Calu3 (cell line): ENCODE measurements around the gene SEZ6L. TPM values are rescaled to one million over a fixed set of nuclear protein-coding genes. Genes with fewer than 3 reads are reported as not detected.

Source experiments
- BruUV-seq: library from RNA; stranded (reverse); fragments of 400-500 nt; replicated peaks from 2 replicates; lab custom pipeline; 2021; lab: Mats Ljungman, UMichigan
- CTCF ChIA-PET: fragments of 300-600 bp; sonication (Branson Sonifier 250); formaldehyde crosslinking; loops from one replicate; lab custom pipeline; 2022; ENCODE audit warnings: antibody characterized with exemption; lab: Charles Lee
- DNase-seq: peaks from one replicate; pipeline ENCODE4 v3.0.0; 2022
- H3K27ac Mint-ChIP-seq: one replicate; pipeline ENCODE4 v1.8.0; 2022; ENCODE audit warnings: mixed read lengths; ENCODE audit not compliant: unreplicated experiment
- H3K27me3 Mint-ChIP-seq: one replicate; pipeline ENCODE4 v1.8.0; 2022; ENCODE audit warnings: mixed read lengths; ENCODE audit not compliant: unreplicated experiment
- H3K36me3 Mint-ChIP-seq: one replicate; pipeline ENCODE4 v1.8.0; 2022; ENCODE audit warnings: mild to moderate bottlenecking, moderate library complexity, mixed read lengths; ENCODE audit not compliant: insufficient read depth, unreplicated experiment
- H3K4me1 Mint-ChIP-seq: one replicate; pipeline ENCODE4 v1.8.0; 2022; ENCODE audit warnings: mild to moderate bottlenecking, low read depth, mixed read lengths; ENCODE audit not compliant: unreplicated experiment
- H3K4me3 Mint-ChIP-seq: one replicate; pipeline ENCODE4 v1.8.0; 2022; ENCODE audit warnings: mild to moderate bottlenecking, low read depth, moderate library complexity, mixed read lengths; ENCODE audit not compliant: unreplicated experiment
- H3K9me3 Mint-ChIP-seq: one replicate; pipeline ENCODE4 v1.8.0; 2022; ENCODE audit warnings: low read depth, mixed read lengths; ENCODE audit not compliant: unreplicated experiment
- CTCF ChIP-seq: fragments of 200-600 bp; IDR thresholded peaks from one replicate; pipeline ENCODE4 v1.8.0; 2022; ENCODE audit warnings: antibody characterized with exemption; ENCODE audit not compliant: unreplicated experiment
- intact Hi-C: fragments of 100-400 bp; cut with micrococcal nuclease; formaldehyde crosslinking; loops from one replicate; pipeline ENCODE4 v1.10.0; 2022; ENCODE audit not compliant: unreplicated experiment
- total RNA-seq: library from RNA; stranded (reverse); gene quantifications from 2 replicates; pipeline ENCODE4 v1.2.3, GENCODE V29; 2022

The SEZ6L gene
- total RNA-seq, 1 experiment from 2014 or later, result not detected

GRCh38 chr22:26385164-26385563, 215.9 kb downstream of the SEZ6L start:
- CTCF ChIA-PET, result interaction anchor here (0.8 kb wide), 1 partner anchor 97 kb away, joined by 3 read pairs; no protein-coding TSS in a partner anchor
- Mint-ChIP-seq H3K4me3 (no peak overlapping the region), H3K4me1 (no peaks in the 10 kb centered on the region), H3K27me3 (peaks cover 72% of the 10 kb centered on the region), H3K27ac (no peak overlapping the region), H3K36me3 (no peaks in the 10 kb centered on the region), H3K9me3 (no peaks in the 10 kb centered on the region)
- no TSS peak for BruUV-seq
- intact Hi-C loops, result no loop called here
- no peak for TF ChIP-seq CTCF
- no peak for DNase-seq

DNA sequence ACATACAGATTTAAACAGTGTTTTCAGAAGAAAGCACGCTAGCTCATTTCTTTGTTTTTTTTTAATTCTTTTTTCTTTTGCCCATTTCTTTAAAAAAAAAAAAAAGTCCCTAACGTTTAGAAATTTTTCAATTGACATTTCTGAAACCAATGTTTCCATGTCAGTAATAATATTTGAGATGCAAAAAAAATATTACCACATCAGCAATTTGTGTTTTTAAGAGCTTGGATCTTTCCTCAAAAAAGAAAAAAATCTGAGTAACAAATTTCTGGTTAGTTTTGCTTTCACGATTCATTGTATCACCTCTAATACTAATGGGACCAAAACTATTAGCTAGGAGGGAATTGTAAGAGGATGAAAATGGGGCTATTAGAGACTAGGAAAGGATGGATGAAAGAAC, 219.9 kb downstream of the SEZ6L start:
- no peak overlapping the region for H3K4me3 Mint-ChIP-seq
- H3K36me3 Mint-ChIP-seq, result no peaks in the 10 kb centered on the region
- CTCF ChIA-PET, result no interaction called here
- no peak for DNase-seq
- H3K9me3 Mint-ChIP-seq, result no peaks in the 10 kb centered on the region
- intact Hi-C loops, result no loop called here
- no TSS peak for BruUV-seq
- no peak overlapping the region for H3K27ac Mint-ChIP-seq
- no peak for TF ChIP-seq CTCF
- no peaks in the 10 kb centered on the region for H3K4me1 Mint-ChIP-seq
- H3K27me3 Mint-ChIP-seq, result peaks cover 46% of the 10 kb centered on the region

DNA sequence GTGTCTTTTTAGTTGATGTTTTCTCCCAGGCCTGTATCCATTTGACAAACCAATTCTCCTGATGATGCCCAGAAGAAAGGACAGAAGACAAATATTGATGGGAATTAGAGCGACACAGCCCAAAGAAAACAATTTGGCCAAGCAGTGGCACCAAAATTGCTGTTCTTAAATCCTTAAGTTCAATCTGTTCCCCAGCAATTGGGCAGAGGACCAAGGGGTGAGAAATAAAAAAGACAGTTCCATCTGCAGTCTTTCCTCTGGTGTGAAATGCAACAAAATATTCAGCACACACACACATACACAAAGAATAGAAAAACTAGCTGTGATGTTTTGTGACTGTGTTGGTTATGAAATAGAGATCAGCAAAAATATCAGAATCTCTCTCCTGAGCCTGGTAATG, 221.8 kb downstream of the SEZ6L start:
- TF ChIP-seq CTCF, result no peak
- CTCF ChIA-PET, result interaction anchor here (0.6 kb wide), 1 partner anchor 9 kb away, joined by 4 read pairs; no protein-coding TSS in a partner anchor
- DNase-seq, result no peak
- Mint-ChIP-seq H3K4me1 (no peaks in the 10 kb centered on the region), H3K27me3 (peaks cover 47% of the 10 kb centered on the region), H3K27ac (no peak overlapping the region), H3K4me3 (no peak overlapping the region), H3K36me3 (no peaks in the 10 kb centered on the region), H3K9me3 (no peaks in the 10 kb centered on the region)
- no TSS peak for BruUV-seq
- intact Hi-C loops, result no loop called here

- no peaks in the 10 kb centered on the region for H3K4me1 Mint-ChIP-seq
- intact Hi-C loops, result no loop called here
- CTCF ChIA-PET, result interaction anchor here (0.6 kb wide), 1 partner anchor 8 kb away, joined by 6 read pairs; no protein-coding TSS in a partner anchor
- no peak for DNase-seq
- peaks cover 52% of the 10 kb centered on the region for H3K27me3 Mint-ChIP-seq
- H3K27ac Mint-ChIP-seq, result no peak overlapping the region
- no peaks in the 10 kb centered on the region for H3K9me3 Mint-ChIP-seq
- H3K4me3 Mint-ChIP-seq, result no peak overlapping the region
- BruUV-seq, result no TSS peak
- no peak for TF ChIP-seq CTCF
- no peaks in the 10 kb centered on the region for H3K36me3 Mint-ChIP-seq
Observed at GRCh38 chr22:26391623-26392022, 222.4 kb downstream of the SEZ6L start.
